HEK293 (cell line): ENCODE measurements around the gene HPCAL1.

Source experiments
- GFI1B ChIP-seq: fragments of 450-650 bp; formaldehyde crosslinking; IDR thresholded peaks from 2 replicates; pipeline ENCODE4 v1.5.1; 2016; ENCODE audit warnings: missing biosample characterization, missing genetic modification characterization
- GLIS1 ChIP-seq: fragments of 450-650 bp; formaldehyde crosslinking; IDR thresholded peaks from 2 replicates; pipeline ENCODE4 v1.5.1; 2016; ENCODE audit warnings: missing biosample characterization, missing genetic modification characterization
- IKZF3 ChIP-seq: fragments of 450-650 bp; IDR thresholded peaks from 2 replicates; pipeline ENCODE4 v1.5.0; 2018; ENCODE audit warnings: missing biosample characterization, mild to moderate bottlenecking, missing genetic modification characterization, moderate library complexity
- TRIM28 ChIP-seq: IDR thresholded peaks from 2 replicates; pipeline ENCODE4 v1.6.1; 2011; ENCODE audit warnings: low read length, control low read depth, borderline replicate concordance
- WT1 ChIP-seq: fragments of 450-650 bp; formaldehyde crosslinking; IDR thresholded peaks from 2 replicates; pipeline ENCODE4 v1.5.1; 2016; ENCODE audit warnings: missing biosample characterization, missing genetic modification characterization
- ZBTB17 ChIP-seq: fragments of 450-650 bp; formaldehyde crosslinking; IDR thresholded peaks from 2 replicates; pipeline ENCODE4 v1.5.1; 2016; ENCODE audit warnings: missing biosample characterization, missing genetic modification characterization
- ZNF112 ChIP-seq: fragments of 450-650 bp; formaldehyde crosslinking; IDR thresholded peaks from 2 replicates; pipeline ENCODE4 v1.5.0; 2017; ENCODE audit warnings: missing biosample characterization, missing genetic modification characterization
- ZNF394 ChIP-seq: fragments of 450-650 bp; formaldehyde crosslinking; IDR thresholded peaks from 2 replicates; pipeline ENCODE4 v1.5.1; 2016; ENCODE audit warnings: missing biosample characterization, missing genetic modification characterization, mild to moderate bottlenecking, moderate library complexity, borderline replicate concordance
- ZNF433 ChIP-seq: fragments of 450-650 bp; formaldehyde crosslinking; IDR thresholded peaks from 2 replicates; pipeline ENCODE4 v1.5.1; 2016; ENCODE audit warnings: missing biosample characterization, missing genetic modification characterization, low read depth
- ZNF48 ChIP-seq: fragments of 450-650 bp; formaldehyde crosslinking; IDR thresholded peaks from 2 replicates; pipeline ENCODE4 v1.5.1; 2016; ENCODE audit warnings: missing biosample characterization, missing genetic modification characterization
- ZNF548 ChIP-seq: fragments of 450-650 bp; formaldehyde crosslinking; IDR thresholded peaks from 2 replicates; pipeline ENCODE4 v1.5.1; 2016; ENCODE audit warnings: missing biosample characterization, missing genetic modification characterization
- ZNF785 ChIP-seq: fragments of 450-650 bp; formaldehyde crosslinking; IDR thresholded peaks from 2 replicates; pipeline ENCODE4 v1.5.1; 2016; ENCODE audit warnings: missing biosample characterization, missing genetic modification characterization
- TF ChIP-seq, protein P1 (sequence below): fragments of 450-650 bp; formaldehyde crosslinking; IDR thresholded peaks from 2 replicates; pipeline ENCODE4 v1.5.1; 2016; ENCODE audit warnings: missing biosample characterization, missing genetic modification characterization
- TF ChIP-seq, protein P2 (sequence below): fragments of 450-650 bp; formaldehyde crosslinking; conservative IDR thresholded peaks from 2 replicates; pipeline ENCODE4 v1.5.1; 2016; ENCODE audit warnings: low read depth, missing biosample characterization, missing genetic modification characterization
- TF ChIP-seq, protein P3 (sequence below): fragments of 450-650 bp; formaldehyde crosslinking; optimal IDR thresholded peaks from 2 replicates; pipeline ENCODE3; 2016; ENCODE audit warnings: missing biosample characterization, mild to moderate bottlenecking, missing genetic modification characterization
- TF ChIP-seq, protein P4 (sequence below): fragments of 450-650 bp; formaldehyde crosslinking; IDR thresholded peaks from 2 replicates; pipeline ENCODE4 v1.5.1; 2016; ENCODE audit warnings: missing biosample characterization, missing genetic modification characterization
- TF ChIP-seq, protein P5 (sequence below): fragments of 450-650 bp; formaldehyde crosslinking; IDR thresholded peaks from 2 replicates; pipeline ENCODE4 v1.5.1; 2017; ENCODE audit warnings: missing biosample characterization, missing genetic modification characterization
- TF ChIP-seq, protein P6 (sequence below): fragments of 450-650 bp; formaldehyde crosslinking; IDR thresholded peaks from 2 replicates; pipeline ENCODE4 v1.5.1; 2017; ENCODE audit warnings: missing biosample characterization, missing genetic modification characterization
- TF ChIP-seq, protein P7 (sequence below): fragments of 450-650 bp; formaldehyde crosslinking; IDR thresholded peaks from 2 replicates; pipeline ENCODE4; 2016; ENCODE audit warnings: missing biosample characterization, missing genetic modification characterization
- TF ChIP-seq, protein P8 (sequence below): fragments of 450-650 bp; formaldehyde crosslinking; IDR thresholded peaks from 2 replicates; pipeline ENCODE4 v1.5.1; 2017; ENCODE audit warnings: missing biosample characterization, missing genetic modification characterization

Gene HPCAL1

DNA sequence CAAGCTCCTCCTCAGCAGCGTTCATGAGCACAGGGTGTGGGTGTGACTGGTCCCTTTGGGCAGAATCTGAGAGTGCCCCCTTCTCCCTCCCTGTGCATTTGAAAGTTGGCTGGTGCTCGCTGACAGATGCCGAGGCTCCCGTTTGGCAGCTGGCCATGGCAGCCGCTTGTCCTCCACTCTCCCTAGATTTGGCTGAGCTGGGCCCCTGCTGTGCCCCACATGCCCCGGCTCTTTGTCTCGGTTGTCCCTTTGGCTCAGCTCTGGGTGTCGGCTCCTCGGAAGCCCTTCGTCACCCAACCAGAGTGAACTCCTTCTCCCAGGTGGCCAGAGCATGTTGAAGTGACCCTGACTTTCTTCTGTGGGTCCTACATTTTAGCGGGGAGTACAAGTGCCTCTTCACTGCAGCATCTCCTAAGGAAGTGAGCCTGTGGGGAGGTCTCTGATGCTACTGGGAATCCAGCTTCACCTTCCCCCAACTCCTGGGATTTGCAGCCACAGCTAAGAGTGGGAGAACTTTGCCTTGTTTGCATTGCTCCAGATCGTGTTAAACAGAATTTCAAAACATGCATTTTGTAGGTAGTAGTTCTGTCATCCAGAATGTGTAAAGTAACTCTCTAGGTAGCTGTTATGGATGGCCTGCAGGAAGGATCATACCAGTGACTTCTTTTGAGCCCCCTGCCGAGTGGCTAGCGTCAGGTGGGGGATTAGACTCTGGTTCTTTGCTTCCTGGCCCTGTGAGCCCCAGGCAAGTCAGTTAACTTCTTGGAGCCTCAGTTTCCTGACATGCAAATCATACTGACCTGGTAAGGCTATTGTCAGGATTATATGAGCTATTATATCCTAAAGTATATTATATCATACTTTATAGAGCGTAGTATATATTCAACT is 24.2 kb downstream of the HPCAL1 start (continued):
- TF ChIP-seq, protein P1, sequence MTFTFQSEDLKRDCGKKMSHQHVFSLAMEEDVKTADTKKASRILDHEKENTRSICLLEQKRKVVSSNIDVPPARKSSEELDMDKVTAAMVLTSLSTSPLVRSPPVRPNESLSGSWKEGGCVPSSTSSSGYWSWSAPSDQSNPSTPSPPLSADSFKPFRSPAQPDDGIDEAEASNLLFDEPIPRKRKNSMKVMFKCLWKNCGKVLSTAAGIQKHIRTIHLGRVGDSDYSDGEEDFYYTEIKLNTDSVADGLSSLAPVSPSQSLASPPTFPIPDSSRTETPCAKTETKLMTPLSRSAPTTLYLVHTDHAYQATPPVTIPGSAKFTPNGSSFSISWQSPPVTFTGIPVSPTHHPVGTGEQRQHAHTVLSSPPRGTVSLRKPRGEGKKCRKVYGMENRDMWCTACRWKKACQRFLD (tag by site-specific recombination): no peak
- TF ChIP-seq, protein P2, sequence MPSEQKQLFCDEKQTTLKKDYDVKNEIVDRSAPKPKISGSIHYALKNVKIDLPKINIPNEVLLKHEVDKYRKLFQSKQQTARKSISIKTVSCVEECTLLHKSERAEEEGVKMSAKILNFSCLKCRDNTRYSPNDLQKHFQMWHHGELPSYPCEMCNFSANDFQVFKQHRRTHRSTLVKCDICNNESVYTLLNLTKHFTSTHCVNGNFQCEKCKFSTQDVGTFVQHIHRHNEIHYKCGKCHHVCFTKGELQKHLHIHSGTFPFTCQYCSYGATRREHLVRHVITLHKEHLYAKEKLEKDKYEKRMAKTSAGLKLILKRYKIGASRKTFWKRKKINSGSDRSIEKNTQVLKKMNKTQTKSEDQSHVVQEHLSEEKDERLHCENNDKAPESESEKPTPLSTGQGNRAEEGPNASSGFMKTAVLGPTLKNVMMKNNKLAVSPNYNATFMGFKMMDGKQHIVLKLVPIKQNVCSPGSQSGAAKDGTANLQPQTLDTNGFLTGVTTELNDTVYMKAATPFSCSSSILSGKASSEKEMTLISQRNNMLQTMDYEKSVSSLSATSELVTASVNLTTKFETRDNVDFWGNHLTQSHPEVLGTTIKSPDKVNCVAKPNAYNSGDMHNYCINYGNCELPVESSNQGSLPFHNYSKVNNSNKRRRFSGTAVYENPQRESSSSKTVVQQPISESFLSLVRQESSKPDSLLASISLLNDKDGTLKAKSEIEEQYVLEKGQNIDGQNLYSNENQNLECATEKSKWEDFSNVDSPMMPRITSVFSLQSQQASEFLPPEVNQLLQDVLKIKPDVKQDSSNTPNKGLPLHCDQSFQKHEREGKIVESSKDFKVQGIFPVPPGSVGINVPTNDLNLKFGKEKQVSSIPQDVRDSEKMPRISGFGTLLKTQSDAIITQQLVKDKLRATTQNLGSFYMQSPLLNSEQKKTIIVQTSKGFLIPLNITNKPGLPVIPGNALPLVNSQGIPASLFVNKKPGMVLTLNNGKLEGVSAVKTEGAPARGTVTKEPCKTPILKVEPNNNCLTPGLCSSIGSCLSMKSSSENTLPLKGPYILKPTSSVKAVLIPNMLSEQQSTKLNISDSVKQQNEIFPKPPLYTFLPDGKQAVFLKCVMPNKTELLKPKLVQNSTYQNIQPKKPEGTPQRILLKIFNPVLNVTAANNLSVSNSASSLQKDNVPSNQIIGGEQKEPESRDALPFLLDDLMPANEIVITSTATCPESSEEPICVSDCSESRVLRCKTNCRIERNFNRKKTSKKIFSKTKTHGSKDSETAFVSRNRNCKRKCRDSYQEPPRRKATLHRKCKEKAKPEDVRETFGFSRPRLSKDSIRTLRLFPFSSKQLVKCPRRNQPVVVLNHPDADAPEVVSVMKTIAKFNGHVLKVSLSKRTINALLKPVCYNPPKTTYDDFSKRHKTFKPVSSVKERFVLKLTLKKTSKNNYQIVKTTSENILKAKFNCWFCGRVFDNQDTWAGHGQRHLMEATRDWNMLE: no peak
- TF ChIP-seq, protein P3, sequence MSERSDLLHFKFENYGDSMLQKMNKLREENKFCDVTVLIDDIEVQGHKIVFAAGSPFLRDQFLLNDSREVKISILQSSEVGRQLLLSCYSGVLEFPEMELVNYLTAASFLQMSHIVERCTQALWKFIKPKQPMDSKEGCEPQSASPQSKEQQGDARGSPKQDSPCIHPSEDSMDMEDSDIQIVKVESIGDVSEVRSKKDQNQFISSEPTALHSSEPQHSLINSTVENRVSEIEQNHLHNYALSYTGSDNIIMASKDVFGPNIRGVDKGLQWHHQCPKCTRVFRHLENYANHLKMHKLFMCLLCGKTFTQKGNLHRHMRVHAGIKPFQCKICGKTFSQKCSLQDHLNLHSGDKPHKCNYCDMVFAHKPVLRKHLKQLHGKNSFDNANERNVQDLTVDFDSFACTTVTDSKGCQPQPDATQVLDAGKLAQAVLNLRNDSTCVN (tag by site-specific recombination): no peak
- peak; percentile 39; the same call in 1 of the 2 replicates for TF ChIP-seq GLIS1 (tag by site-specific recombination)
- TF ChIP-seq WT1 (tag by site-specific recombination): no peak
- no peak for TF ChIP-seq ZNF785 (tag by site-specific recombination)
- TF ChIP-seq TRIM28: no peak
- TF ChIP-seq ZBTB17 (tag by site-specific recombination): peak; percentile 61
- TF ChIP-seq GFI1B (tag by site-specific recombination): no peak
- TF ChIP-seq ZNF548 (tag by site-specific recombination): no peak
- TF ChIP-seq, protein P4, sequence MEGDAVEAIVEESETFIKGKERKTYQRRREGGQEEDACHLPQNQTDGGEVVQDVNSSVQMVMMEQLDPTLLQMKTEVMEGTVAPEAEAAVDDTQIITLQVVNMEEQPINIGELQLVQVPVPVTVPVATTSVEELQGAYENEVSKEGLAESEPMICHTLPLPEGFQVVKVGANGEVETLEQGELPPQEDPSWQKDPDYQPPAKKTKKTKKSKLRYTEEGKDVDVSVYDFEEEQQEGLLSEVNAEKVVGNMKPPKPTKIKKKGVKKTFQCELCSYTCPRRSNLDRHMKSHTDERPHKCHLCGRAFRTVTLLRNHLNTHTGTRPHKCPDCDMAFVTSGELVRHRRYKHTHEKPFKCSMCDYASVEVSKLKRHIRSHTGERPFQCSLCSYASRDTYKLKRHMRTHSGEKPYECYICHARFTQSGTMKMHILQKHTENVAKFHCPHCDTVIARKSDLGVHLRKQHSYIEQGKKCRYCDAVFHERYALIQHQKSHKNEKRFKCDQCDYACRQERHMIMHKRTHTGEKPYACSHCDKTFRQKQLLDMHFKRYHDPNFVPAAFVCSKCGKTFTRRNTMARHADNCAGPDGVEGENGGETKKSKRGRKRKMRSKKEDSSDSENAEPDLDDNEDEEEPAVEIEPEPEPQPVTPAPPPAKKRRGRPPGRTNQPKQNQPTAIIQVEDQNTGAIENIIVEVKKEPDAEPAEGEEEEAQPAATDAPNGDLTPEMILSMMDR: no peak
- 0 out of 2 replicates have a peak, but pooled peaks have one; percentile 43 for TF ChIP-seq IKZF3 (tag by site-specific recombination)
- no peak for TF ChIP-seq ZNF48 (tag by site-specific recombination)
- TF ChIP-seq, protein P5, sequence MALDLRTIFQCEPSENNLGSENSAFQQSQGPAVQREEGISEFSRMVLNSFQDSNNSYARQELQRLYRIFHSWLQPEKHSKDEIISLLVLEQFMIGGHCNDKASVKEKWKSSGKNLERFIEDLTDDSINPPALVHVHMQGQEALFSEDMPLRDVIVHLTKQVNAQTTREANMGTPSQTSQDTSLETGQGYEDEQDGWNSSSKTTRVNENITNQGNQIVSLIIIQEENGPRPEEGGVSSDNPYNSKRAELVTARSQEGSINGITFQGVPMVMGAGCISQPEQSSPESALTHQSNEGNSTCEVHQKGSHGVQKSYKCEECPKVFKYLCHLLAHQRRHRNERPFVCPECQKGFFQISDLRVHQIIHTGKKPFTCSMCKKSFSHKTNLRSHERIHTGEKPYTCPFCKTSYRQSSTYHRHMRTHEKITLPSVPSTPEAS (tag by site-specific recombination): no peak
- no peak for TF ChIP-seq ZNF433 (tag by site-specific recombination)
- TF ChIP-seq, protein P6, sequence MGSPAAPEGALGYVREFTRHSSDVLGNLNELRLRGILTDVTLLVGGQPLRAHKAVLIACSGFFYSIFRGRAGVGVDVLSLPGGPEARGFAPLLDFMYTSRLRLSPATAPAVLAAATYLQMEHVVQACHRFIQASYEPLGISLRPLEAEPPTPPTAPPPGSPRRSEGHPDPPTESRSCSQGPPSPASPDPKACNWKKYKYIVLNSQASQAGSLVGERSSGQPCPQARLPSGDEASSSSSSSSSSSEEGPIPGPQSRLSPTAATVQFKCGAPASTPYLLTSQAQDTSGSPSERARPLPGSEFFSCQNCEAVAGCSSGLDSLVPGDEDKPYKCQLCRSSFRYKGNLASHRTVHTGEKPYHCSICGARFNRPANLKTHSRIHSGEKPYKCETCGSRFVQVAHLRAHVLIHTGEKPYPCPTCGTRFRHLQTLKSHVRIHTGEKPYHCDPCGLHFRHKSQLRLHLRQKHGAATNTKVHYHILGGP (tag by site-specific recombination): no peak
- no peak for TF ChIP-seq ZNF112
- no peak for TF ChIP-seq ZNF394 (tag by site-specific recombination)
- TF ChIP-seq, protein P7, sequence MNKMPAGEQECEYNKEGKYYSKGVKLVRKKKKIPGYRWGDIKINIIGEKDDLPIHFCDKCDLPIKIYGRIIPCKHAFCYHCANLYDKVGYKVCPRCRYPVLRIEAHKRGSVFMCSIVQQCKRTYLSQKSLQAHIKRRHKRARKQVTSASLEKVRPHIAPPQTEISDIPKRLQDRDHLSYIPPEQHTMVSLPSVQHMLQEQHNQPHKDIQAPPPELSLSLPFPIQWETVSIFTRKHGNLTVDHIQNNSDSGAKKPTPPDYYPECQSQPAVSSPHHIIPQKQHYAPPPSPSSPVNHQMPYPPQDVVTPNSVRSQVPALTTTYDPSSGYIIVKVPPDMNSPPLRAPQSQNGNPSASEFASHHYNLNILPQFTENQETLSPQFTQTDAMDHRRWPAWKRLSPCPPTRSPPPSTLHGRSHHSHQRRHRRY: no peak
- TF ChIP-seq, protein P8, sequence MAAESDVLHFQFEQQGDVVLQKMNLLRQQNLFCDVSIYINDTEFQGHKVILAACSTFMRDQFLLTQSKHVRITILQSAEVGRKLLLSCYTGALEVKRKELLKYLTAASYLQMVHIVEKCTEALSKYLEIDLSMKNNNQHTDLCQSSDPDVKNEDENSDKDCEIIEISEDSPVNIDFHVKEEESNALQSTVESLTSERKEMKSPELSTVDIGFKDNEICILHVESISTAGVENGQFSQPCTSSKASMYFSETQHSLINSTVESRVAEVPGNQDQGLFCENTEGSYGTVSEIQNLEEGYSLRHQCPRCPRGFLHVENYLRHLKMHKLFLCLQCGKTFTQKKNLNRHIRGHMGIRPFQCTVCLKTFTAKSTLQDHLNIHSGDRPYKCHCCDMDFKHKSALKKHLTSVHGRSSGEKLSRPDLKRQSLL (tag by site-specific recombination): no peak
